ENCODE data around the gene ADAD1.
"Not testable (repeated sequence)": the region's sequence is repeated elsewhere in the genome, so short reads cannot be mapped to it uniquely, and the experiment has no call there.

Gene ADAD1

GRCh38 chr4:122378711-122379110, at the start of gene ADAD1:
Gene ADAD1, plus strand, starts transcription at chr4:122379011. Its CDS starts 1,059 bp downstream, at chr4:122380070.
- DNase-seq, result no peak

GRCh38 chr4:122329876-122330565, 48.8 kb upstream of the ADAD1 start:
- DNase-seq, result no peak

- DNase-seq, result no peak
Measured at GRCh38 chr4:122331195-122331594, 47.6 kb upstream of the ADAD1 start.

- DNase-seq, result no peak
Measured at GRCh38 chr4:122334828-122335227, 44.0 kb upstream of the ADAD1 start.

- no peak for DNase-seq
Measured at GRCh38 chr4:122341886-122342285, 36.9 kb upstream of the ADAD1 start.

GRCh38 chr4:122346036-122346435, 32.8 kb upstream of the ADAD1 start:
- no peak for DNase-seq

GRCh38 chr4:122346503-122346902, 32.3 kb upstream of the ADAD1 start:
- no peak for DNase-seq

GRCh38 chr4:122356317-122356808, 22.4 kb upstream of the ADAD1 start:
- DNase-seq, result no peak

- DNase-seq, result no peak
Measured at GRCh38 chr4:122360754-122361153, 18.1 kb upstream of the ADAD1 start.

- DNase-seq, result no peak
Measured at GRCh38 chr4:122364700-122365404, 14.0 kb upstream of the ADAD1 start.

- not testable (repeated sequence) for DNase-seq
Measured at GRCh38 chr4:122368786-122369185, 10.0 kb upstream of the ADAD1 start.

- no peak for DNase-seq
Measured at GRCh38 chr4:122377352-122377751, 1.5 kb upstream of the ADAD1 start.

- DNase-seq, result no peak
Measured at GRCh38 chr4:122379239-122379638, 428 bp downstream of the ADAD1 start.

- DNase-seq, result no peak
Measured at GRCh38 chr4:122383341-122383740, 4.5 kb downstream of the ADAD1 start.

- no peak for DNase-seq
Measured at GRCh38 chr4:122384245-122384644, 5.4 kb downstream of the ADAD1 start.

GRCh38 chr4:122393276-122393675, 14.5 kb downstream of the ADAD1 start:
- no peak for DNase-seq

GRCh38 chr4:122403861-122404260, 25.1 kb downstream of the ADAD1 start:
- DNase-seq, result no peak

GRCh38 chr4:122412547-122412946, 33.7 kb downstream of the ADAD1 start:
- no peak for DNase-seq

GRCh38 chr4:122423246-122423645, 44.4 kb downstream of the ADAD1 start:
- no peak for DNase-seq

GRCh38 chr4:122431351-122431750, 52.5 kb downstream of the ADAD1 start:
- no peak for DNase-seq

- DNase-seq, result no peak
Measured at GRCh38 chr4:122434285-122434684, 55.5 kb downstream of the ADAD1 start.

- peak; percentile 5 for DNase-seq
Measured at GRCh38 chr4:122450847-122451246, 72.0 kb downstream of the ADAD1 start.

GRCh38 chr4:122453384-122453995, 74.7 kb downstream of the ADAD1 start:
- no peak for DNase-seq

Measured in stimulated activated naive CD4-positive, alpha-beta T cell treated with Interleukin-2 at 50 U/mL for 16 hours (primary cell).